H1 (cell line): ENCODE results near the gene SPTBN1. TPM values are rescaled to one million over a fixed set of nuclear protein-coding genes. Genes with fewer than 3 reads are reported as not detected.

ENCODE experiments used
- CTCF ChIA-PET: fragments of 300-600 bp; sonication (Branson Sonifier 250); formaldehyde crosslinking; loops from one replicate; lab custom pipeline; 2021; ENCODE audit not compliant: partially characterized antibody; lab: Charles Lee
- POLR2A ChIA-PET: fragments of 300-600 bp; sonication (Branson Sonifier 250); formaldehyde crosslinking; loops from one replicate; lab custom pipeline; 2021; ENCODE audit warnings: inconsistent platforms; ENCODE audit not compliant: partially characterized antibody; lab: Charles Lee
- DNase-seq, 2 experiments: peaks; one replicate each; pipeline versions ENCODE4 v3.0.0 to v3.0.0-alpha.2; 2010 to 2022; ENCODE audit warnings: low spot score in 2 of 2, low read depth in 1 of 2, mixed read lengths in 1 of 2
- FAIRE-seq: peaks from 2 replicates; lab custom pipeline; 2011; peaks lifted over from hg19 to GRCh38; lab: Jason Lieb, UNC
- H2AFZ ChIP-seq: 2 replicates; pipeline ENCODE4 v1.8.1; 2012; ENCODE audit warnings: low read length, inconsistent platforms
- H2AK5ac ChIP-seq: 2 replicates; pipeline ENCODE4 v1.6.1; 2013; ENCODE audit warnings: low read depth, low read length
- H2BK120ac ChIP-seq: replicated peaks from 2 replicates; pipeline ENCODE3; 2013; ENCODE audit warnings: low read depth, low read length, inconsistent platforms
- H2BK12ac ChIP-seq: 2 replicates; pipeline ENCODE4 v1.6.1; 2013; ENCODE audit warnings: low read depth, low read length
- H2BK15ac ChIP-seq: 2 replicates; pipeline ENCODE4 v1.6.1; 2013; ENCODE audit warnings: low read length
- H2BK20ac ChIP-seq: 2 replicates; pipeline ENCODE4 v1.6.1; 2013; ENCODE audit warnings: low read length
- H2BK5ac ChIP-seq: 2 replicates; pipeline ENCODE4 v1.6.1; 2013; ENCODE audit warnings: low read depth, low read length
- H3K14ac ChIP-seq: 2 replicates; pipeline ENCODE4 v1.6.1; 2013; ENCODE audit warnings: inconsistent platforms; ENCODE audit not compliant: insufficient read length
- H3K18ac ChIP-seq: 2 replicates; pipeline ENCODE4 v1.6.1; 2013; ENCODE audit warnings: low read length; ENCODE audit errors: extremely low read depth
- H3K23ac ChIP-seq: 2 replicates; pipeline ENCODE4 v1.6.1; 2013; ENCODE audit warnings: inconsistent platforms; ENCODE audit not compliant: insufficient read length
- H3K23me2 ChIP-seq: 2 replicates; pipeline ENCODE4 v1.6.1; 2013; ENCODE audit warnings: low read depth, low read length
- H3K27ac ChIP-seq: 2 replicates; pipeline ENCODE4 v1.6.1; 2011; ENCODE audit warnings: low read depth, low read length, inconsistent platforms
- H3K27me3 ChIP-seq, 4 experiments: replicated peaks in 1 of 4; 1 replicate in 1 of 4; 2 replicates in 3 of 4; pipeline versions ENCODE4 v1.6.1 to v1.8.1; 2011 to 2013; ENCODE audit warnings: low read length in 3 of 4, mild to moderate bottlenecking in 3 of 4, inconsistent platforms in 2 of 4, mixed read lengths in 2 of 4, moderate library complexity in 1 of 4; ENCODE audit not compliant: control insufficient read depth in 3 of 4, insufficient read depth in 3 of 4; ENCODE audit errors: extremely low read depth in 1 of 4
- H3K36me3 ChIP-seq, 4 experiments: 2 replicates each; pipeline versions ENCODE4 v1.6.1 to v1.8.1; 2011 to 2013; ENCODE audit warnings: mild to moderate bottlenecking in 4 of 4, low read length in 3 of 4, moderate library complexity in 2 of 4, control low read depth in 1 of 4, inconsistent platforms in 1 of 4; ENCODE audit not compliant: insufficient read depth in 4 of 4, control insufficient read depth in 2 of 4
- H3K4ac ChIP-seq: replicated peaks from 2 replicates; pipeline ENCODE3; 2013; ENCODE audit warnings: low read length, low read depth, mixed read lengths, inconsistent platforms; ENCODE audit not compliant: insufficient read length
- H3K4me1 ChIP-seq, 4 experiments: replicated peaks in 1 of 4; 1 replicate in 1 of 4; 2 replicates in 3 of 4; pipeline versions ENCODE4 v1.6.1 to v1.8.1; 2011 to 2013; ENCODE audit warnings: low read length in 3 of 4, inconsistent platforms in 2 of 4, mixed read lengths in 1 of 4; ENCODE audit not compliant: insufficient read depth in 4 of 4, control insufficient read depth in 3 of 4
- H3K4me2 ChIP-seq, 2 experiments: 2 replicates each; pipeline versions ENCODE4 v1.6.1 to v1.8.1; 2011 to 2013; ENCODE audit warnings: low read depth in 2 of 2, low read length in 2 of 2, control low read depth in 1 of 2, inconsistent platforms in 1 of 2, mild to moderate bottlenecking in 1 of 2; ENCODE audit not compliant: insufficient read depth in 1 of 2
- H3K4me3 ChIP-seq, 4 experiments: fragments of 200-600, 300-600 bp in 1 of 4; sonication (generic), shearing (Covaris generic), sonication (Bioruptor Twin) in 1 of 4; 2 replicates each; pipeline versions ENCODE4 v1.5.1 to v1.8.1; 2011 to 2016; ENCODE audit warnings: low read length in 4 of 4, low read depth in 3 of 4, control low read depth in 2 of 4, inconsistent platforms in 2 of 4, mild to moderate bottlenecking in 2 of 4, mixed read lengths in 1 of 4, moderate library complexity in 1 of 4; ENCODE audit not compliant: insufficient read depth in 2 of 4; ENCODE audit errors: extremely low read depth in 1 of 4
- H3K56ac ChIP-seq: replicated peaks from 2 replicates; pipeline ENCODE3; 2013; ENCODE audit warnings: low read depth, mild to moderate bottlenecking, mixed read lengths, low read length, inconsistent platforms; ENCODE audit not compliant: insufficient read length
- H3K79me1 ChIP-seq: 2 replicates; pipeline ENCODE4 v1.6.1; 2013; ENCODE audit warnings: low read depth, low read length, control low read depth
- H3K79me2 ChIP-seq, 2 experiments: 2 replicates each; pipeline versions ENCODE4 v1.6.1 to v1.8.1; 2012 to 2013; ENCODE audit warnings: low read length in 2 of 2, mild to moderate bottlenecking in 2 of 2, inconsistent platforms in 1 of 2; ENCODE audit not compliant: insufficient read depth in 2 of 2, control insufficient read depth in 1 of 2
- H3K9ac ChIP-seq, 4 experiments: replicated peaks in 1 of 4; 1 replicate in 1 of 4; 2 replicates in 3 of 4; pipeline versions ENCODE4 v1.6.1 to v1.8.1; 2011 to 2013; ENCODE audit warnings: low read depth in 3 of 4, low read length in 3 of 4, control low read depth in 2 of 4, mild to moderate bottlenecking in 2 of 4, moderate library complexity in 2 of 4, inconsistent platforms in 1 of 4; ENCODE audit errors: extremely low read depth in 1 of 4
- H3K9me3 ChIP-seq, 2 experiments: 2 replicates each; pipeline versions ENCODE4 v1.6.1 to v1.8.1; 2012 to 2013; ENCODE audit warnings: mild to moderate bottlenecking in 2 of 2, moderate library complexity in 2 of 2, control low read depth in 1 of 2, inconsistent platforms in 1 of 2, low read depth in 1 of 2, low read length in 1 of 2, mixed read lengths in 1 of 2; ENCODE audit not compliant: insufficient read depth in 2 of 2
- H4K20me1 ChIP-seq, 2 experiments: replicated peaks in 1 of 2; 2 replicates each; pipeline versions ENCODE3 to v1.8.1; 2011 to 2013; ENCODE audit warnings: inconsistent platforms in 2 of 2, low read length in 2 of 2, mild to moderate bottlenecking in 1 of 2; ENCODE audit not compliant: insufficient read depth in 2 of 2, control insufficient read depth in 1 of 2
- H4K5ac ChIP-seq: 2 replicates; pipeline ENCODE4 v1.6.1; 2013; ENCODE audit warnings: low read length, low read depth, mixed read lengths, inconsistent platforms; ENCODE audit not compliant: insufficient read length
- H4K8ac ChIP-seq: 2 replicates; pipeline ENCODE4 v1.8.0; 2013; ENCODE audit warnings: mild to moderate bottlenecking, moderate library complexity, low read length, inconsistent platforms; ENCODE audit not compliant: insufficient read depth; ENCODE audit errors: extremely low read depth
- H4K91ac ChIP-seq: replicated peaks from 2 replicates; pipeline ENCODE3; 2013; ENCODE audit warnings: low read length, mixed read lengths, inconsistent platforms; ENCODE audit not compliant: insufficient read length
- ATF2 ChIP-seq: IDR thresholded peaks from 2 replicates; pipeline ENCODE4 v1.6.1; 2012; ENCODE audit warnings: low read length, inconsistent platforms
- ATF3 ChIP-seq: IDR thresholded peaks from 2 replicates; pipeline ENCODE4 v1.6.1; 2011; ENCODE audit warnings: low read depth, mild to moderate bottlenecking, low read length; ENCODE audit not compliant: insufficient read depth
- BACH1 ChIP-seq: IDR thresholded peaks from 2 replicates; pipeline ENCODE4 v1.6.1; 2012; ENCODE audit warnings: low read length, improper control_type of control experiment
- BCL11A ChIP-seq, 2 experiments: IDR thresholded peaks; one replicate each; pipeline ENCODE4 v1.6.1; 2011; ENCODE audit warnings: low read depth in 2 of 2, low read length in 2 of 2, mild to moderate bottlenecking in 2 of 2
- BRCA1 ChIP-seq: IDR thresholded peaks from 2 replicates; pipeline ENCODE4 v1.6.1; 2012; ENCODE audit warnings: low read depth, low read length, improper control_type of control experiment
- HDAC2 ChIP-seq, 2 experiments: fragments of 300-600 bp in 1 of 2; sonication (generic) in 1 of 2; IDR thresholded peaks; 2 replicates each; pipeline ENCODE4 v1.6.1; 2011 to 2012; ENCODE audit warnings: low read depth in 2 of 2, low read length in 2 of 2, mild to moderate bottlenecking in 2 of 2, moderate library complexity in 2 of 2, borderline replicate concordance in 1 of 2, inconsistent platforms in 1 of 2
- MAX ChIP-seq: IDR thresholded peaks from 2 replicates; pipeline ENCODE4 v1.6.1; 2012; ENCODE audit warnings: inconsistent platforms
- RAD21 ChIP-seq, 2 experiments: IDR thresholded peaks in 1 of 2; conservative IDR thresholded peaks in 1 of 2; 2 replicates each; pipeline ENCODE4 v1.6.1; 2011; ENCODE audit warnings: low read depth in 2 of 2, low read length in 2 of 2, improper control_type of control experiment in 1 of 2, inconsistent platforms in 1 of 2, mild to moderate bottlenecking in 1 of 2, moderate library complexity in 1 of 2
- SIRT6 ChIP-seq: IDR thresholded peaks from one replicate; pipeline ENCODE4 v1.7.1; 2012; ENCODE audit warnings: low read length, inconsistent platforms
- TAF1 ChIP-seq: IDR thresholded peaks from 2 replicates; pipeline ENCODE4 v1.6.1; 2011; ENCODE audit warnings: mild to moderate bottlenecking, low read depth, low read length
- WGBS, 2 experiments: shearing (Covaris generic) in 1 of 2; methylation state at CpG; one replicate each; pipeline versions ENCODE4 v1.1.6 to v1.1.7; 2013 to 2015; ENCODE audit warnings: low lambda C conversion rate in 2 of 2, mixed read lengths in 2 of 2, inconsistent platforms in 1 of 2, low coverage in 1 of 2, missing lambda C conversion rate in 1 of 2; ENCODE audit not compliant: insufficient replicate concordance in 2 of 2, insufficient coverage in 1 of 2, insufficient read length in 1 of 2; ENCODE audit errors: extremely low coverage in 1 of 2, missing lambda C conversion rate in 1 of 2; 5-methylcytosine and 5-hydroxymethylcytosine counted together
- polyA plus RNA-seq, 7 experiments: library from polyadenylated mRNA; depleted of rRNA in 3 of 7; stranded (reverse) in 5 of 7; unstranded in 2 of 7; fragments of >200 nt in 5 of 7; fragments of 200-250 nt in 2 of 7; gene quantifications; 1 replicate in 5 of 7; 2 replicates in 1 of 7; 4 replicates in 1 of 7; pipeline versions ENCODE4 v1.2.1 to v1.2.3, GENCODE V29; 2011 to 2013; ENCODE audit warnings: missing spikeins in 2 of 7, mixed read lengths in 2 of 7
- total RNA-seq: library from RNA; stranded (reverse); fragmentation: NEBNext Ultra II Directional; extraction: Animal tissue kit (Norgen Biotek cat#: 25700); gene quantifications from 2 replicates; pipeline ENCODE4 v1.2.1, GENCODE V29; 2021

The SPTBN1 gene
- total and polyA plus RNA-seq, 2 of the 8 experiments (the other 6 are each of a cell fraction or from before 2014, with no cell fraction given) = 31.8 to 180 TPM

GRCh38 chr2:54579061-54579681 is 123.0 kb downstream of the SPTBN1 start:
- Histone ChIP-seq H2BK12ac (no peak overlapping the region), H3K56ac (no peak overlapping the region), H3K36me3 (no peaks in the 10 kb centered on the region), H4K20me1 (peaks cover 32 to 38% of the 10 kb centered on the region in 2 experiments), H3K23ac (no peak overlapping the region), H3K79me2 (peaks cover 31 to 95% of the 10 kb centered on the region in 2 experiments), H3K4me2 (no peak overlapping the region), H2BK15ac (no peak overlapping the region), H3K18ac (no peak overlapping the region), H3K27ac (no peak overlapping the region), H2BK5ac (no peak overlapping the region), H3K9me3 (no peaks in the 10 kb centered on the region), H3K4me3 (no peak overlapping the region), H2BK120ac (no peak overlapping the region), H3K14ac (no peak overlapping the region), H3K4me1 (peaks cover 4 to 26% (median 19%) of the 10 kb centered on the region in 4 experiments; a peak in 6 of 7 replicates), H3K23me2 (no peaks in the 10 kb centered on the region), H3K4ac (no peak overlapping the region), H2AFZ (no peak overlapping the region), H3K9ac (no peak overlapping the region), H2AK5ac (no peak overlapping the region), H2BK20ac (no peak overlapping the region), H4K8ac (no peak overlapping the region), H3K27me3 (no peaks in the 10 kb centered on the region), H4K91ac (no peak overlapping the region), H4K5ac (no peak overlapping the region), H3K79me1 (peaks cover 24% of the 10 kb centered on the region; the same call in 1 of the 2 replicates)
- POLR2A ChIA-PET = interaction anchor here (0.9 kb wide), 1 partner anchor 12 kb away, joined by 3 read pairs; no protein-coding TSS in a partner anchor
- DNase-seq (no peak), FAIRE-seq (no peak)
- 85% methylated on average over 8 of the region's 8 CpGs; no CpG with 5 or more reads in 1 of the 2 experiments for WGBS, 2 experiments
- CTCF ChIA-PET = interaction anchor here (0.8 to 1.1 kb wide), 4 partner anchors 16 to 55 kb away, joined by 3 to 7 read pairs (median 4); no protein-coding TSS in a partner anchor
- no peak for TF ChIP-seq TAF1
- TF ChIP-seq ATF3 = no peak
- TF ChIP-seq HDAC2 (IDR thresholded peaks at IDR 0.05; ENCODE audit: borderline replicate concordance in 1 of 2, low read depth in 2 of 2, low read length in 2 of 2) = no peak
- no peak for TF ChIP-seq BCL11A (IDR thresholded peaks at IDR 0.05; ENCODE audit: low read depth in 2 of 2, low read length in 2 of 2)
- no peak for TF ChIP-seq RAD21 (IDR thresholded peaks at IDR 0.05 in 1 of 2, conservative IDR thresholded peaks at IDR 0.05 in 1 of 2; ENCODE audit: low read depth in 2 of 2, low read length in 2 of 2)
- TF ChIP-seq SIRT6 = no peak
- TF ChIP-seq BRCA1 = no peak
- TF ChIP-seq MAX = no peak
- no peak for TF ChIP-seq ATF2
- TF ChIP-seq BACH1 = no peak
